GM12878 (cell line): ENCODE measurements around the gene ADAM19. TPM values are rescaled to one million over a fixed set of nuclear protein-coding genes. Genes with fewer than 3 reads are reported as not detected.

Experiments
- CTCF ChIP-seq, 3 experiments: IDR thresholded peaks in 2 of 3; conservative IDR thresholded peaks in 1 of 3; 2 replicates each; pipeline ENCODE4 v1.5.1; 2011; ENCODE audit warnings: low read depth in 3 of 3, low read length in 3 of 3, mild to moderate bottlenecking in 3 of 3, control low read depth in 2 of 3, moderate library complexity in 2 of 3, inconsistent platforms in 1 of 3, mixed read lengths in 1 of 3; ENCODE audit not compliant: control insufficient read depth in 2 of 3, insufficient read depth in 1 of 3; ENCODE audit errors: extremely low read depth in 1 of 3
- DPF2 ChIP-seq: fragments of 450-650 bp; IDR thresholded peaks from 2 replicates; pipeline ENCODE4 v1.6.1; 2017; ENCODE audit warnings: mild to moderate bottlenecking
- EZH2 ChIP-seq: IDR thresholded peaks from 2 replicates; pipeline ENCODE4 v1.6.1; 2012; ENCODE audit warnings: low read depth, mild to moderate bottlenecking, control low read depth, inconsistent platforms, low read length, borderline replicate concordance; ENCODE audit not compliant: control insufficient read depth
- IRF4 ChIP-seq: IDR thresholded peaks from 2 replicates; pipeline ENCODE4 v1.6.1; 2011; ENCODE audit warnings: low read depth, low read length
- JUNB ChIP-seq: IDR thresholded peaks from 2 replicates; pipeline ENCODE4 v1.6.1; 2016; ENCODE audit warnings: antibody characterized with exemption, mild to moderate bottlenecking
- KDM1A ChIP-seq: fragments of 200-600 bp; sonication (generic); IDR thresholded peaks from 2 replicates; pipeline ENCODE4 v1.6.1; 2016; ENCODE audit warnings: borderline replicate concordance
- MTA3 ChIP-seq: IDR thresholded peaks from 2 replicates; pipeline ENCODE4 v1.6.1; 2012; ENCODE audit warnings: low read length, inconsistent platforms, borderline replicate concordance
- NFYB ChIP-seq: IDR thresholded peaks from 2 replicates; pipeline ENCODE4 v1.6.1; 2011; ENCODE audit warnings: low read depth, mild to moderate bottlenecking, low read length, improper control_type of control experiment, moderate library complexity; ENCODE audit not compliant: insufficient read depth
- PKNOX1 ChIP-seq: fragments of 450-650 bp; IDR thresholded peaks from 2 replicates; pipeline ENCODE4 v1.6.1; 2016; ENCODE audit warnings: mild to moderate bottlenecking
- SREBF1 ChIP-seq: IDR thresholded peaks from 2 replicates; pipeline ENCODE4 v1.6.1; 2012; ENCODE audit warnings: mild to moderate bottlenecking, low read length
- TCF7 ChIP-seq: IDR thresholded peaks from 2 replicates; pipeline ENCODE4 v1.6.1; 2014; ENCODE audit warnings: antibody characterized with exemption, borderline replicate concordance
- USF1 ChIP-seq: IDR thresholded peaks from 2 replicates; pipeline ENCODE4 v1.6.1; 2011; ENCODE audit warnings: borderline replicate concordance, low read depth, mild to moderate bottlenecking, moderate library complexity, mixed read lengths, low read length; ENCODE audit not compliant: insufficient read depth; ENCODE audit errors: extremely low read length
- ZBTB4 ChIP-seq: fragments of 450-650 bp; formaldehyde crosslinking; IDR thresholded peaks from 2 replicates; pipeline ENCODE4 v1.4.0; 2022; ENCODE audit warnings: mild to moderate bottlenecking, moderate library complexity
- polyA plus RNA-seq, 11 experiments: library from polyadenylated mRNA; depleted of rRNA in 4 of 11; unstranded in 6 of 11; stranded (reverse) in 5 of 11; fragments of >200 nt; fragmentation: Nextera tagmentation in 4 of 11; fragmentation: Illumina TruSeq in 1 of 11; extraction: Ambion mirVana in 4 of 11; extraction: Trizol in 1 of 11; gene quantifications; 1 replicate in 1 of 11; 2 replicates in 10 of 11; pipeline versions ENCODE4 v1.2.1 to v1.2.3, GENCODE V29; 2011 to 2016; ENCODE audit warnings: inconsistent platforms in 2 of 11, missing spikeins in 2 of 11, low read depth in 1 of 11
- total RNA-seq, 4 experiments: library from RNA; depleted of rRNA in 3 of 4; stranded (reverse); fragments of >200 nt in 3 of 4; fragmentation: Illumina TruSeq in 1 of 4; extraction: Trizol in 1 of 4; gene quantifications; 2 replicates each; pipeline versions ENCODE4 v1.2.1 to v1.2.3, GENCODE V29; 2013 to 2021

The ADAM19 gene
- total and polyA plus RNA-seq, 10 of the 15 experiments (the other 5 are each of a cell fraction or from before 2014, with no cell fraction given): 16.0 to 92.8 (median 44.7) TPM

GRCh38 chr5:157563373-157563928 is 12.1 kb downstream of the ADAM19 start (continued):
- no peak for TF ChIP-seq NFYB
- TF ChIP-seq TCF7: no peak
- no peak for TF ChIP-seq SREBF1
- TF ChIP-seq MTA3: no peak
- no peak for TF ChIP-seq DPF2
- no peak for TF ChIP-seq USF1
- TF ChIP-seq PKNOX1: no peak
- no peak for TF ChIP-seq EZH2
- no peak for TF ChIP-seq KDM1A
- TF ChIP-seq CTCF (IDR thresholded peaks at IDR 0.05 in 2 of 3, conservative IDR thresholded peaks at IDR 0.05 in 1 of 3; ENCODE audit: control insufficient read depth in 2 of 3, extremely low read depth in 1 of 3, insufficient read depth in 1 of 3, low read depth in 3 of 3, low read length in 3 of 3): no peak
- TF ChIP-seq IRF4: no peak
- no peak for TF ChIP-seq JUNB
- no peak for TF ChIP-seq ZBTB4 (CRISPR knock-in tag)
